GM19455 (cell line): ENCODE data around the gene SYNJ2.
"Not testable (repeated sequence)": the region's sequence is repeated elsewhere in the genome, so short reads cannot be mapped to it uniquely, and the experiment has no call there.

ENCODE experiments used
- ATAC-seq: cut with Tn5 transposase; IDR thresholded peaks from one replicate; pipeline ENCODE4 v1.9.1; 2021; ENCODE audit not compliant: unreplicated experiment

SYNJ2 gene

DNA sequence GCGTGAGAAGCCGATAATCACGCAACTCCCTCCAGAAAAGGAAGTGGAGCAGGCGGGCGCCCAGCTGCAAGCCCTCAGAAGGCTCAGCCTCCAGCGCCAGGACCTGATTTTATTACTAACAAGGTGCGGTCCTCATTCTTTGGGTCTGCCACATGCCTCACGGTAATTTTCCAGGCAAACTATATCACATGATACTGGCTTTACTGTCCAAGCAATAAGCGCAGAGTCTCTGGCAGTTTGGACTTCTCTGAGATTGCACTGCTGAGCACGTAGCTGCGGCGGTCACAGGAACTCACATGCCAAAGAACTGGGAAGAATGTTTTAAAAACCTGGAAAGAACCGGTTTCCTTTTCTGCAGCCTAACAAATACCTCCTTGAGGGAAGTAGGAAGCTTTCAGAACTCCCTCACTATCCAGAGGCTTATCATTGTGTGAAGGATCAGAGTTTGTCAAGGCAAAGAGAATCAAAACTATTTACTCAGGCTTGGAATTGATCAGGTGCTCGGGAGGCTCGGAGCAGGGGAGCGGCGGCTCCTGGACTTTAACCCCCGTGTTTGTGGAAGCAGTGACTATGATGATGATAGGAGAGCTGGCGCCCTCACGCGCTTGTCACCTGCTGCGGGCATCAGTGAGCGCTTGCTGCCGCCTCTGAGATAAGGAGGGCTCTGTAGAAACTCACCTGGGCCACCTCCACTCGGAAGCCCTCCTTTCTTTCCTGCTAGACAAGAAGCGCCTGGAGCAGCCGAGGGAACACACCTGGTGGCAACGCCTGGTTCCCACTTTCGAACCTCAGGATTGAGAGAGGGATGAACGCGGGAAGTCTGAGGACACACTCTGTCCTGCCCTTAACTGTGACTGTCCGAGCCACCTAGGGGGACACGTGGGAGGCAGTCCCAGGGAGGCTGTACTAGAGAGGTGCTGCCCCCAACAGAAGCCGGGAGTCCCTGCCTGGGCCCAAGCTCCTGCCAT is 27.2 kb upstream of the SYNJ2 start:
- no peak for ATAC-seq

- no peak for ATAC-seq
Measured at GRCh38 chr6:157955675-157956074, 26.0 kb upstream of the SYNJ2 start.

- no peak for ATAC-seq
Measured at GRCh38 chr6:157956171-157956730, 25.4 kb upstream of the SYNJ2 start.

GRCh38 chr6:157959451-157960227 is 22.0 kb upstream of the SYNJ2 start:
- no peak for ATAC-seq

DNA sequence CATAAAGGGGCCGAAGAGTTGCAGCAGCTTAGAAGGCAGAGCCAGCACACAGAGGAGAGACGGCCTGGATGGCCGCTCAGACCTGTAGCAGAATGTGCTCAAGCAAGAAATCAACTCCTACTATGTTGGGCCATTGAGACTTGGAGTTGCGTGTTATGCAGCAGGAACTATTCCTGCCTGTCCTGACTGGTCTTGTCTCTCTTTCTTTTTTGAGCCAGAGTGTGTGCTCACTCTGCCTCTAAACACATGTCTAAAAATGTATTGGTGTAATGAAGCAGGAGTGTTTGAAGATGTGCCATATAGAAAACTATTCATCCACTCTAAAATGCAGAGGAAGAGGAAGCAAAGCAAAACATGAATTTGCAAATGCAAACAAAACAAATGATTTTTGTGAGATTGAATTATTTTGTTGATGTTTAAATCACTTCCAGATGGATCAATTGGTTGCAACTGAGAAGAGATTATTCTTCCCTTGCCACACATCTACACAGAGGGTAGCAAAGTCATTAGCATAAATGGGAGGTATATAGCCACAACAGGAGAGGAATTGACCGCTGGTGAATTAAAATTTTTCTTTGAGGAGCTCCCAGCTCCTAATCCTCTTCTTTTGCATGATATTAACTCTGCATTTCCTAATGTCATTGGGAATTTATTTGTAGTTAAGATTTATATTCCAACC is 20.4 kb upstream of the SYNJ2 start:
- ATAC-seq = no peak

DNA sequence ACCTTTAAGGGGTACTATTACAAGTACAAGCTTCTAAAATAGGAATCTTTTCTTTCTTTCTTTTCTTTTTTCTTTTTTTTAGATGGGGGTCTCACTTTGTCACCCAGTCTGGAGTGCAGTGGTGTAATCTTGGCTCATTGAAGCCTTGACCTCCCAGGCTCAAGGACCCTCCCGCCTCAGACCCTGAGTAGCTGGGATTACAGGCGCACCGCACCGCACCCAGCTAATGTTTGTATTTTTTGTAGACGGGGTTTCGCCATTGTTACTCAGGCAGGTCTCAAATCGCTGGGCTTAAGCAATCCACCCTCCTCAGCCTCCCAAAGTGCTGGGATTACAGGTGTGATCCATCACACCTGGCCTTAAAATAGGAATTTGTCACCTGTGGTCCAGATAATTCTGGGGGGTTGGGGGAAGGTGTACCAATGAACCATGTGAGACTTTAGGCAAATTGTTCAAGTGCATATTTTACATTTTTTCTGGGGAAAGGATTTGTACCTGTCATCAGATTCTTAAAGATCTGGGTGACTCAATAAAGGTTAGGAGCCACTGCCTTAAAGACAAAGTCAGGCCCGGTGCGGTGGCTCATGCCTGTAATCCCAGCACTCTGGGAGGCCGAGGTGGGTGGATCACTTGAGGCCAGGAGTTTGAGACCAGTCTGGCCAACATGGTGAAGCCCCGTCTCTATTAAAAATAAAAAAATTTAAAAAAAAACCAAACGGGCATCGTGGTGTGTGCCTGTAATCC is 19.7 kb upstream of the SYNJ2 start:
- ATAC-seq = no peak

GRCh38 chr6:157962601-157963302 is 18.9 kb upstream of the SYNJ2 start:
- ATAC-seq = no peak

DNA sequence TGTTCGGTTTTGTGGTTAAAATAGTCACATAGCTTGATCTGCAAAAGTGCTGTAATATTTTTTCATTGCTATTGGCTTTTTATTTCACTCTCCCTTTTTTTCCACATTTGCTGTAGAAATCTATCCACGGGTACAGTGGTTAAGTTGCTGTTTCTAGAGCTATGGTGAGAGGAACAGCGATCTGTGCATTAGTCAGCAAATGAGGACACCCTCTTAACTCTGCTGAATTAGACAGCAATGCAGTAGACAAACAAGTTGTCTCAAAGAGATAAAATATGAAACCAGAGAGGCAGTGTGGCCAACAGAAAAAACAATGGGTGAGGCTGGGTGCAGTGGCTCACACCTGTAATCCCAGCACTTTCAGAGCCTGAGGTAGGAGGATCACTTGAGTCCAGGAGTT is 17.6 kb upstream of the SYNJ2 start:
- ATAC-seq = no peak

DNA sequence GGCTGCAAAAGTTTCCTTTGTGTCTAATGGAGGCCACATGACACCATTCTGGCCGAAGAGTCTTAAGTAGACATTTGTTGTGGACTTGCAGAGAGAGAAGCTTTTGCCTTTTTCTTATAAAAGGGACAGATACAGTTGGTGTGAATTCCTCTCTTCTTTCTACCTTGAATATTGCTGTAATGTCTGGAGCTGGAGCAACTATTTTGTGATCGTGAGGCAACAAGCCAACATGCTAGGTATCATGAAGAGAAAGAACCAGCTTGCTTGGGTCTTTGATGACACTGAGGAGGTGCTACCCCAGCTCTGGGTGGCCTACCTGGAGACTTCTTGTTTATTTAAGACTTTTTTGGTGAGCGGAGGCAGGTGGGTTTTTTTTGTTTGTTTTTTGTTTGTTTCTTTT is 16.3 kb upstream of the SYNJ2 start:
- no peak for ATAC-seq

- ATAC-seq = no peak
Measured at GRCh38 chr6:157966589-157966977, 15.1 kb upstream of the SYNJ2 start.

GRCh38 chr6:157967020-157967419 is 14.6 kb upstream of the SYNJ2 start:
- no peak for ATAC-seq

- ATAC-seq = no peak
Measured at GRCh38 chr6:157967486-157967885, 14.2 kb upstream of the SYNJ2 start.

DNA sequence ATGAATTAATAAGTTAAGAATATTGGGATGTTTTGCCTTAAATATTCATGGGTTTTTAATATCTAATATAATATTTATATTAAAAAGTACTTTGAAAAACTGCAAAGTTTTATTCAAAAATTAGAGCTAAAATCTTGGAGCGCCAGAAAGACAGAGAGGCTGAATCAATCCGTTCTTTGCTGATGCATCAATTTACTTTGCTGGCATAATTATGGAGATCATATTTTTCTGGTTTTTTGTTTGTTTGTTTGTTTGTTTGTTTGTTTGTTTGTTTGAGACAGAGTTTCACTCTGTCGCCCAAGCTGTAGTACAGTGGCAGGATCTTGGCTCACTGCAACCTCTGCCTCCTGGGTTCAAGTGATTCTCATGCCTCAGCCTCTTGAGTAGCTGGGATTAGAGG is 9.5 kb upstream of the SYNJ2 start:
- not testable (repeated sequence) for ATAC-seq

DNA sequence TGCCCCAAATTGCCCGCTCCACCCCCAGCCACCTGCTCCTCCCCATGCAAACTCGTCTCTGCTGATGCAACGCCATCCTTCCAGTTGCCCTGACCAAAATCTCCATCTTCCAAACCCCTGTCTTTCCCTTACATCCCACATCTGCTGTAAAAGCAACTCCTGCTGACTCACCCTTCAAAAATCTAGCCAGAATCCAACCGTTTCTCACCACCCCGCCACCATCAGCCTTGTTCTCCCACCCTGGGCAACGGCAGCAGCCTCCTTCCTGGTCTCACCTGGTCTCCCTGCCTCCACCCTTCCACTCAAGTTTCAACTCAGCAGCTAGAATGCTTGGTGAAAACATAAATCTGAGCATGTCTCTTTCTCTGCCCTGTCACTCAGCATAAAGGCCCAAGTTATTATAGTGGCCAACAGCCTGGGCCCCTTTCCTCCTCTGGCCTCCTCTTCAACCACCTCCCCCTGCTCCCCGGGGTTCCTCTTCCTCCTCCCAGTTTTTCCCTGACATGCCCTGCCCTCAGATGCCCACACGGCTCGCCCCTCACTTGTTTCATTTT is 7.2 kb upstream of the SYNJ2 start:
- no peak for ATAC-seq

DNA sequence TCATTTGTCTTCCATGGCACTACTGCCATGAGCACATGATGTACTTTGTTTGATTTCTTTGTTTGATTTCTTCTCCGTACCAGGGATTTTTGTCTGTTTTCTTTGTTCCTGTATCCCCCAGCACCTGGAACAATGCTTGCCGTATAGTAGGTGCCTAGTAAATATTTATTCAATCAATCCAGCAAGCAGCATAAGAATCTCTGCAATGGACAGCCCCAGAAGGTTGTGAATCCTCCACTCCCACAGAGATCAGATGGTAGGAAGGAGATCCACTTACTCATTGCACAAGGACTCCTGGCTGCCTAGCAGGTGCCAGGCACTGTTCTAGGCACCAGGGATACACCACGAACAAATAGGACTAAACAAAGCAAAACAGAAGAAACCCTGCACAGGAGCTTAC is 6.7 kb upstream of the SYNJ2 start:
- ATAC-seq = no peak

GRCh38 chr6:157975456-157975855 is 6.2 kb upstream of the SYNJ2 start:
- no peak for ATAC-seq

- no peak for ATAC-seq
Measured at GRCh38 chr6:157976345-157977175, 5.1 kb upstream of the SYNJ2 start.

DNA sequence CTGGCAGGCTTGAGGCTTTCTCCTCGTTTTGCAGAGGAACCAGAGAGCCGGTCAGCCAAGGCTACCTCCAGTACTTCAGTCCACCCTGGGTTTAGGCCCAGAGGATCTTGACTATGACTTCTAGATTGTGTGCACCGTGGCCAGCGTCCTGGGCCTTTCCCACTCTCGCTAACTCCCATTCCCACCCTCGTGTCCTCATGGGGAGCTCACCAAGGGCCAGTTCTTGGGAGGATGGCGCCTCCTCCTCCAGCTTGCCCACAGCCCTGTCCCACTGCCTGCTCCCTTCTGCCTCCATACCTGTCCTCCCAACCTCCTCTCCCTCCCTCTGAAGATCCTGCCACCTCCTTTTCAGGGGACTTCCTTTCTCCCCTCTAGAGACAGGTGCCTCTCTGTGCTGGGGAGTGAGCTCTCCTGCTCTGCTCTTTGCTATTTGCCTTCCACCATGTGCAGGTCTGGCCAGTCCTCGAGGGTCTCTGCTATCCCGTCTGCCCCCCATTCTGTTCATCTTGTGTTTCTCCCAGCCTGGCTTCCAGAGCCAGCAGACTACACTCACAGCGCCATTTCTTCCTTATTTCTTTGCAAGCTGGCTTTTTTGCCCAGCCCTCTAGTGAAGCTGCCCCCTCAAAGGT is 4.4 kb upstream of the SYNJ2 start:
- ATAC-seq = no peak
